NCI-H82 treated with DMSO at 0.1 percent for 48 hours (cell line): ENCODE data around the gene MMRN1.

Experiments used
- DNase-seq: peaks from one replicate; lab custom pipeline; 2025; ENCODE audit not compliant: unreplicated experiment; lab: John Stamatoyannopoulos, UW

MMRN1 gene

GRCh38 chr4:89994176-89994873 is 99.7 kb downstream of the MMRN1 start:
- DNase-seq = no peak

GRCh38 chr4:89995006-89995405 is 100.4 kb downstream of the MMRN1 start:
- DNase-seq = no peak

- no peak for DNase-seq
These were observed 101.2 kb downstream of the MMRN1 start for GRCh38 chr4:89995814-89996213.

- DNase-seq = no peak
These were observed 102.6 kb downstream of the MMRN1 start for GRCh38 chr4:89997171-89997704.

- DNase-seq = no peak
These were observed 103.9 kb downstream of the MMRN1 start for GRCh38 chr4:89998469-89999011.

GRCh38 chr4:90001023-90001422 is 106.4 kb downstream of the MMRN1 start:
- no peak for DNase-seq

- DNase-seq = no peak
These were observed 107.9 kb downstream of the MMRN1 start for GRCh38 chr4:90002441-90003062.
